ENCODE data around the gene KAT14. TPM values are rescaled to one million over a fixed set of nuclear protein-coding genes. Genes with fewer than 3 reads are reported as not detected.

Gene KAT14
- total RNA-seq, 4 donors from 2014 or later = 14.1 to 18.2 (median 16.3) TPM

DNA sequence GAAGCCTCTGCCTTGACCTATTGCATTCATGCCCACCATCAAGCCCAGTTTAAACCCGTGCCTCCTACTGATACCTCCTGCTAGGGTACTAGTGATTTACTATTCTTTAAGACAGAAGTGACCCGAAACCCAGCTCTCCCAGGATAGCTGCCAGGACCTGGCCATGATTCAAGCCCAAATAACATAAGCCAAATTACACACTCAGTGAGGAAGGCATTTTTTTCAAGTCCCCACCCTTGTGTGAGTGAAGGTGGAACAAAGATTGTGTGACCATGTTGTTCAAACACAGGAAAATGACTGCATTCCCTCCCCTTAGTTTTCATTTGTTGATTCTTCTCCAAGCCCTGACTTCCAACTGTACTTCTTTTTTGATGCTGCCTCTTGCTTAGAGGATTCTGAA is 3.7 kb upstream of the KAT14 start:
- Histone ChIP-seq H3K4me3 (no peak overlapping the region), H3K27me3 (no peaks in the 10 kb centered on the region), H3K36me3 (no peaks in the 10 kb centered on the region), H3K9me3 (no peaks in the 10 kb centered on the region), H3K4me1 (peaks cover 8 to 15% (median 13%) of the 10 kb centered on the region in 4 donors), H3K27ac (replicated peaks in 1 of 4) (no peak overlapping the region)
- intact Hi-C loops (cut with DNase I) = loop anchor here (5.0 kb wide), 1 partner anchor 143 kb away; no protein-coding TSS in a partner anchor
- WGBS = 39% methylated on average over 2 of the region's 2 CpGs
- TF ChIP-seq POLR2A (IDR thresholded peaks at IDR 0.05; ENCODE audit: low read depth) (no peak), POLR2AphosphoS5 (IDR thresholded peaks at IDR 0.05) (no peak), EP300 (IDR thresholded peaks at IDR 0.05) (no peak)
- TF ChIP-seq, protein P1, sequence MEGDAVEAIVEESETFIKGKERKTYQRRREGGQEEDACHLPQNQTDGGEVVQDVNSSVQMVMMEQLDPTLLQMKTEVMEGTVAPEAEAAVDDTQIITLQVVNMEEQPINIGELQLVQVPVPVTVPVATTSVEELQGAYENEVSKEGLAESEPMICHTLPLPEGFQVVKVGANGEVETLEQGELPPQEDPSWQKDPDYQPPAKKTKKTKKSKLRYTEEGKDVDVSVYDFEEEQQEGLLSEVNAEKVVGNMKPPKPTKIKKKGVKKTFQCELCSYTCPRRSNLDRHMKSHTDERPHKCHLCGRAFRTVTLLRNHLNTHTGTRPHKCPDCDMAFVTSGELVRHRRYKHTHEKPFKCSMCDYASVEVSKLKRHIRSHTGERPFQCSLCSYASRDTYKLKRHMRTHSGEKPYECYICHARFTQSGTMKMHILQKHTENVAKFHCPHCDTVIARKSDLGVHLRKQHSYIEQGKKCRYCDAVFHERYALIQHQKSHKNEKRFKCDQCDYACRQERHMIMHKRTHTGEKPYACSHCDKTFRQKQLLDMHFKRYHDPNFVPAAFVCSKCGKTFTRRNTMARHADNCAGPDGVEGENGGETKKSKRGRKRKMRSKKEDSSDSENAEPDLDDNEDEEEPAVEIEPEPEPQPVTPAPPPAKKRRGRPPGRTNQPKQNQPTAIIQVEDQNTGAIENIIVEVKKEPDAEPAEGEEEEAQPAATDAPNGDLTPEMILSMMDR (IDR thresholded peaks at IDR 0.05) = no peak
- DNase-seq (ENCODE audit: extremely low spot score) = no peak

DNA sequence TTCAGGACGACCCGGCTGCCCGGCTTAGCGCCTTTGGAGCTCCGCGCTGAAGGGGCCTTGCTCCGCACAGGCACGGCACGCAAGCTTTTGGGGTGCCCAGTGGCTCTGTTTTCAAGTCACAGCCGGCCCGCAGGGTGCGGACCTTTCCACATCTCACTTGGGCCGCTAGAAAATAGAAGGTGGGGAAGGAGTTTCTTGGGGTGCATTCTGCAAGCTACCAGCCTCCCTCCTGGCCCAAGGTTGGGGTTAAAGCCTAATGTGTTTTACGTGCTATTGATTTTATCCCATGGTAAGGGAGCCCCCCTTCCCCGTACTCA is 561 bp downstream of the KAT14 start:
- H3K4me1 ChIP-seq = peaks cover 21 to 43% (median 41%) of the 10 kb centered on the region in 4 donors
- H3K4me3 ChIP-seq = peak overlapping the region; percentile 76 to 96 (median 87)
- H3K36me3 ChIP-seq = peaks cover 0 to 12% (median 8%) of the 10 kb centered on the region in 4 donors
- intact Hi-C loops (cut with DNase I) = loop anchor here (5.0 kb wide), 1 partner anchor 149 kb away; the partner anchor contains the start of gene ZNF133
- peak overlapping the region; percentile 83 to 92 (median 90) for H3K27ac ChIP-seq (replicated peaks in 1 of 4)
- H3K27me3 ChIP-seq = no peaks in the 10 kb centered on the region
- H3K9me3 ChIP-seq = no peaks in the 10 kb centered on the region
- no peak for TF ChIP-seq POLR2A (IDR thresholded peaks at IDR 0.05; ENCODE audit: low read depth)
- TF ChIP-seq, protein P1 (IDR thresholded peaks at IDR 0.05) = no peak
- TF ChIP-seq EP300 (IDR thresholded peaks at IDR 0.05) = no peak
- TF ChIP-seq POLR2AphosphoS5 (IDR thresholded peaks at IDR 0.05) = no peak
- no peak for DNase-seq (ENCODE audit: extremely low spot score)
- WGBS = 0% methylated on average over 15 of the region's 15 CpGs

- intact Hi-C loops (cut with DNase I) = loop anchor here (5.0 kb wide), 1 partner anchor 148 kb away; the partner anchor contains the start of gene ZNF133
These were observed 1.2 kb downstream of the KAT14 start for GRCh38 chr20:18138639-18139583.

GRCh38 chr20:18139832-18140231 is 2.2 kb downstream of the KAT14 start:
- no peak for DNase-seq (ENCODE audit: extremely low spot score)
- WGBS = 82% methylated on average over 2 of the region's 2 CpGs
- peaks cover 21 to 43% (median 41%) of the 10 kb centered on the region in 4 donors for H3K4me1 ChIP-seq
- H3K27me3 ChIP-seq = no peaks in the 10 kb centered on the region
- H3K27ac ChIP-seq (replicated peaks in 1 of 4) = no peak overlapping the region
- TF ChIP-seq POLR2AphosphoS5 (IDR thresholded peaks at IDR 0.05) (no peak), POLR2A (IDR thresholded peaks at IDR 0.05; ENCODE audit: low read depth) (no peak), EP300 (IDR thresholded peaks at IDR 0.05) (no peak)
- TF ChIP-seq, protein P1 (IDR thresholded peaks at IDR 0.05) = no peak
- H3K9me3 ChIP-seq = no peaks in the 10 kb centered on the region
- H3K36me3 ChIP-seq = peaks cover 0 to 26% (median 16%) of the 10 kb centered on the region in 4 donors
- H3K4me3 ChIP-seq = no peak overlapping the region
- intact Hi-C loops (cut with DNase I) = loop anchor here (5.0 kb wide), 1 partner anchor 147 kb away; the partner anchor contains the start of gene ZNF133

More at GRCh38 chr20:18138639-18139583, 1.2 kb downstream of the KAT14 start:
- peaks cover 0 to 18% (median 11%) of the 10 kb centered on the region in 4 donors for H3K36me3 ChIP-seq
- H3K27me3 ChIP-seq = no peaks in the 10 kb centered on the region
- peaks cover 21 to 43% (median 41%) of the 10 kb centered on the region in 4 donors for H3K4me1 ChIP-seq
- H3K27ac ChIP-seq (replicated peaks in 1 of 4) = peak overlapping the region; percentile 83 to 92 (median 90)
- H3K4me3 ChIP-seq = peak overlapping the region; percentile 76 to 96 (median 87)
- WGBS = 31% methylated on average over 7 of the region's 7 CpGs
- TF ChIP-seq POLR2AphosphoS5 (IDR thresholded peaks at IDR 0.05) (no peak), EP300 (IDR thresholded peaks at IDR 0.05) (no peak)
- TF ChIP-seq, protein P1 (IDR thresholded peaks at IDR 0.05) = no peak
- DNase-seq (ENCODE audit: extremely low spot score) = no peak
- H3K9me3 ChIP-seq = no peaks in the 10 kb centered on the region

Data from esophagus muscularis mucosa (tissue), 4 donors.